Measurements from ENCODE around the gene MID1. TPM values are rescaled to one million over a fixed set of nuclear protein-coding genes. Genes with fewer than 3 reads are reported as not detected.

The MID1 gene
- total RNA-seq, 1 experiment from 2014 or later = 13.0 TPM

DNA sequence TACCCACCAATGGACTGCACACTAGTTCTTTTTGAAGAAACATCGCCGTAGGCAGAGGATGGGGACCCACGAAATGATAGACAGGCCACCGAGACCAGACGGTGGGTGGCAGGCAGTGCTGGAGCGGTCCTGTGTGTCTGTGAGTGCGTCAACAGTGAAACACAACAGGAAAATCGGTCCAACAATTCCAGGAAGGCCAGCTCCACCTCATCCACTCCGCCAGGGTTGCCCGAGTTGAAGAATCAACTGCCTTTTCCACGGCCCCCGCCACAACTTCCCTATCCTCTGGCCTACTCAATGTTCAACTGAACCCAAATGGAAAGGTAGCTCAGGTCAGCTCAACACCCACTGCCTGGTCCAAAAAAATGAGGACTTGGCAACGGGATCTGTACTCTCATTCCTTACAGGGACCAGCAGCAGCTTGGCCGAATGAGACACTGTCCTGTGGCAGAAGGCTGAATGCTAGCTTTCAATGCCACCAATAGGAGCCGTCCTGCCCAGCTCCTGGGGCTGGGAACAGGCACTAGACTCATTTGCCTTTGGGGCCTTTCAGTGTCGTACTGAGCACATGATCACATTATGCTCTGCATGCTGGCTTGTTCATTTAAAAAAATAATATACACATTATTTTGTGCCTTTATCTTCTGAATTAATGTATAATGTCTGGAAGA lies 43.5 kb downstream of the MID1 start:
- no peak for DNase-seq (ENCODE audit: low spot score)

DNA sequence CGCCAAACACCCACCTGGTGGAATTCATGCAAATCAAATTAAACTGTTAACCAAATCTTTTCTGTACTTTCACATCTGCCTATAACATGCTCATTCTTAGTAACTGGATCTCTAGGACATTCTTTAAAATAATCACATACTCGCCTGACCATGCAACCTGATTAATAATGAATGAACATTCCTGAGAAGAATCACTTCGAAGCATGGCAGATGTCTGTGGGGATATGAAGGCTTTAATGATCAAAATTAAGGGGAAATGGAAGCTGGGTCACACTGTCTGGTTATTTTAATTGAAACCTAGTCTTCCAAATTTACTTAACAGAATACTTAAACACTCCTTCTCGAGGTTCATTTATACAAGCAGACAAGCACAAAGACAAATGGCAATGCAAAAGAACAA lies 44.2 kb downstream of the MID1 start:
- DNase-seq (ENCODE audit: low spot score) = no peak

DNA sequence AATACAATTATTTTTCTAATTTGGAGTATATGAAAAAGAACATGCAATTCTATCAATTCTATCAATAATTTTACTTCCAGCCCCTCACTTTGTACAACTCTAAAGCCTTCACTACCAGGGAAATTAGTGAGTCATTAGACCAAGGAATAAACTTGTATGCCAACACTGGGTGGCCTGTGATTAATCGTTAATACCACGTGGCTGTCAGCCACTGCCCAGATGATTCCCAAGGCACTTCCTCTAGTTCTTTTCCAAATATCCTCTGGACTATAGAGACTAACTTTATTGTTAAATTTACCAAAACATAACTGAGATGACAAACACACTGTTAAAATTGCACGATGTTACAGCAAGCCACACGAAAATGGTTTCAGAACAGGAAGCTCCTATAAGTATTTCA lies 45.7 kb downstream of the MID1 start:
- DNase-seq (ENCODE audit: low spot score) = peak; percentile 36

DNA sequence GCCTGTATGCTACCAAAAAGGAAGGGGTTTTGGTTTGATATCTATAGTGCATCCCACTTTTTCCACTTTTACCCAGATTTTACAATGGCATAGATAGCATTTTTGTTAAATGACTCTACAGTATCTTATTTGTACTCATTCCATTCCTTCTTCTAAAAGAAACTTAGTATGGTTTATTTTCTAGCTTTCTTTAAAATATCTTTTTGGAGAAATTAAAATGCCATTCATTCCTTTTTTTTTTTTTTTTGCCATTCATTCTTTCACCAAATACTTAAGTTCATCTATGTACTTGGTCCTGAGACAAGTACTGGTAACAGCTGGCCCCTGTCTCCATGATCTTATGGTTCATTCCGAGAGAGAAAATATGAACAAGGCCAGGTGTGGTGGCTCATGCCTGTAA lies 49.1 kb downstream of the MID1 start:
- no peak for DNase-seq (ENCODE audit: low spot score)

DNA sequence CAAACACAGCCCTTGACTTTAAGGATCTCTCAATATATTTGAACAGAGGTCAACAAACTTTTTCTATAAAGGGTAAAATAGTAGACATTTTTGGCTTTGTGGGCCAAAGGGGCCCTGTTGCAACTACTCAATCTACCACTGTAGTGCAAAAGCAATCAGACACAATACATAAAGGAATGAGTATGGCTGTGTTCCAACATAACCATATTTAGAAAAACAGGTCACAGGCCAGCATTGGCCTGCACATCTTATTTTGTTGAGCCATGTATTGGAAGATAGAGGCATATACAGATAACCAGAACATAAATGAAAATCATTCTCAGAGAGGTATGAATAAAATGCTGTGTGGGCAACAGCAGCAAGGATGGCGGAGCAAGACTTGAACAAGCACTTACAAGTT lies 49.8 kb downstream of the MID1 start:
- no peak for DNase-seq (ENCODE audit: low spot score)

DNA sequence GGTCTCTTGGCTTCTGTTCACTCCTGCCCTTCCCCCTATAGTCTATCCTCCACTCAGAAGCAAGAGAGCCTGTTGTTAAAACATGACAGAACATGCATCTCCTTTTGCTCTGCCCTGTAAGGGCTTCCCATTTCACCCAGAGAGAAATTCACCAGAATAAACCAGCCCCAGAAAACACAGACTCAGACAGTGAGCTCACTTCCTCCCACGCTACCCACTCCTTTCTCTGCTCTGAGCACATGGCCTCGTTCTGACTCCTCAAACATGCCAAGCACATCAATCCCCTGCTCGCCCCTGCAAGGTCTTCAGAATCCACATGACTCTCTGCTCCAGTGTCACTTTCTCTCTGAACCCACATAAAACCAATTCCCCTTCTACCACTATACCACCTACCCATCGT lies 50.4 kb downstream of the MID1 start:
- no peak for DNase-seq (ENCODE audit: low spot score)

DNA sequence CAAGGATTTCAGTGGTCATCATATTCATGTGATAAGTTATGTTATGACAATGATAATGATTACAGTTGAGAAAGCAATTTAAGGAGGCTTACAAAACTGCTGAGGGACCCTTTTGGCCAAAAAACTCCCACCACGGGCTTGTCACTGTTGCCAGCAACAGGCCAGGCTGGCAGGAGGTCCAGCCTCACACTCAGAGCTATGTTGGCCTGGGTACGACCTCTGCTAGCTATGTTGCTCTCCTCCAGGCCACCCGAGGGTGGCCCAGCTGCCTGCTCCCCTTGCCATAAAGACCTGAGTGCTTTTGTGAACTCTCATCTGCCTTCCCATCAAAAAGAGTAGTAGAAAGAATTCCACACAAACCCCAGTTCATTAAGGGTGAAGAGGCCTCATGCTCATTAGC lies 52.0 kb downstream of the MID1 start:
- no peak for DNase-seq (ENCODE audit: low spot score)

DNA sequence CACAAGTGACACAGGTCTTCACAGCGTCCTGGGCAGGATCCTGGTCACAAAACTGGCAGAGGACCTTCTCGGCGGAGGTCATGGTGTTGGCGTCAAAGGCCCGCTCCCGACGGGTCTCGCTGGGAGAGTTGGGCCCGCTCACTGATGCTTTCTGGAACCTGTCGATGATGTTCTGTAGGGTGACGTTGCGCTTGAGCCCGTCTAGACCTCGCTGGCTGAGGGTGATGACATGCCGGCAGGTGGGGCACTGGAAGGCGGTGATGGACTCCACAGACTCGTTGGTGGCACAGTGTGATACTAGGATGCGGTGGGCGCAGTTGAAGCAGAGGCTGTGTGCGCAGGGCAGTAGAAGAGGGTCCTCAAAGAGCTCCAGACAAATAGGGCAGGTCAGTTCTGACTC lies 53.2 kb downstream of the MID1 start:
- DNase-seq (ENCODE audit: low spot score) = no peak

DNA sequence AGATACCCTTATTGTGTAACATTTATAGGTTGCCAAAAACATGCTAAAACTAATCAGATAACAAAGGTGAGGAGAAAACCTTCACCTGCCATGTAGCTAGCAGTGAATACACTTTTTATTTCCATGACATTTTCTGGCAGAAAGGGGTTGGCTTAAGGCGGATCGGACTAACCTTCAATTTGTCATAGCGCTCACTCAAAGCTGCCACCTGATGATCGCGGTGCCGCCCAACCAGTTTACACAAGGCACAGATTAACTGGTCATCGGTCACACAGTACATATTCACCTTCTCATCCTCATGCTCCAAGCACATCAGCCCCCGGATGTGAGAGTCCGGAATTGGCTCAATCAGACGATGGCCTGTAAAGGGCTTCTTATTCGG lies 53.7 kb downstream of the MID1 start:
- DNase-seq (ENCODE audit: low spot score) = no peak

DNA sequence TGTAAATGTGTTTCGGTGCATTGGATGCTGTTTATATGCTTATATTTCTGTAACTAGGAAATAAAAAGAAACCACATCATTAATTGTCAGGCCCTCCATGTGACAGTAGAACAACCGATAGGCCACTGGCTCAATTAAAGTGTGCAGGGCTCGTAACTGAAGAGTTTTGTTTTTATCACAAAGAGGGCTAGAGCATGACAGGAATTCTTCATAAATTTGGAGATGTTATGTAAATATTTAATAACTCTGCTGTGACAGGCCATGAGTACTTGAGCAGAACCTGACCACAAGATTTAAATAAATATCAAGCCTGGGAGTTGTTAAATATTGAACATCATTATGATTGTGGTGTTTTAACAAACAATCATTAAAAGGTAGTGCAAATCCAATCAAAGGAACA lies 55.9 kb downstream of the MID1 start:
- no peak for DNase-seq (ENCODE audit: low spot score)

DNA sequence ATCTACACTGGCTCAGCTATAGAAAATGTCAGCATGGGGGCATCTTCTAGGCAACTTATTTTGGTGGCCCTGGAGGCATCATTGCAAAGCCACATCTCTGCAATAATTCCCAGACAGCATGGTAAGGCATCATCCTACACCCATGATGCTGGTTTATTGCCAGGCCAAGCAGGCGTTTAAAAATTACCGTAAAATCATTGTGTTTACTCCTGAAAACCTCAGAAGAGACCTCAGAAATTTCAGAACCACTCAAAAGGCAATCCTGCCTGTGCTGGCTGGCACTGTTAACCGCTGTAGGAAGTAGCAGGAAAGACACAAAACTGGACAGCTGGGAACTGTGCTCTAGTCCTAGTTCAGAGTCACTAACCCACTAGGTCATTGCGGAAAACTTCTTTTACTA lies 63.2 kb downstream of the MID1 start:
- DNase-seq (ENCODE audit: low spot score) = no peak

DNA sequence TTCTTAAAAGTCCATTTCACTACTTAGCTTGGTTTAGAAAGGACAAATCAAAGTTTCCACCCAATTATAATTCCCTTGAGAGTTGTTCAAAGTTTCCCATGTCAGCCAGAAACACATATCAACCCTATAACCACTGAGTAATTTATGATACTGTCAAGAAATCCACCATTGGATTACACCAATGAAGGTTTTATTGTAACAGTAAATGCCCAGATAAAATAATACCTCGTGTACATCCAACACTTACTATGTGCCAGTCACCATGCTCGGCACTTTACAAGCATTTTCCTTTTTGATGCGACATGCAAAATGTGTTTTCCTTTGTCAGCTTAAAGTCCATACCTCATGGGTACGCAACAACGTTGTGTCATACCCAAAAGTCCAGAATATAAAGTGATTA lies 64.0 kb downstream of the MID1 start:
- no peak for DNase-seq (ENCODE audit: low spot score)

DNA sequence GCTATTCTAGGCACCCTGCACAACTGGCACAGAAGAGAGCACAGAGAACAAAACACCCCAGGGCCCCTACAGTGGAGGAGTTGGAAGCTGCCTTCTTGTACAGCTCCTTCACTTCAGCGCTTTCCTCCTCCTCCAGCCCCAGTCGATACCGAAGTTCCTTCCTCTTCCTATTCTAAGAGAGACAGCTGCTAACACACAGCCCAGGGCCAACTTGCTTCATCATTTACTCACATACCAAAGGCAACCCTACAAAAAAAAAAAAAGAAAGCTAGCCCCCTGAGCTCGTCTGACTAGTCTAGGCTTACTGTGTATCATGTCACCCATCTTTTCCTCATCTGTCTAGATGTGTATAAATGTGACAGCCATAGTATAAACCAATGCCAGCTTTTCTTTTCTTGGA lies 64.5 kb downstream of the MID1 start:
- DNase-seq (ENCODE audit: low spot score) = no peak

DNA sequence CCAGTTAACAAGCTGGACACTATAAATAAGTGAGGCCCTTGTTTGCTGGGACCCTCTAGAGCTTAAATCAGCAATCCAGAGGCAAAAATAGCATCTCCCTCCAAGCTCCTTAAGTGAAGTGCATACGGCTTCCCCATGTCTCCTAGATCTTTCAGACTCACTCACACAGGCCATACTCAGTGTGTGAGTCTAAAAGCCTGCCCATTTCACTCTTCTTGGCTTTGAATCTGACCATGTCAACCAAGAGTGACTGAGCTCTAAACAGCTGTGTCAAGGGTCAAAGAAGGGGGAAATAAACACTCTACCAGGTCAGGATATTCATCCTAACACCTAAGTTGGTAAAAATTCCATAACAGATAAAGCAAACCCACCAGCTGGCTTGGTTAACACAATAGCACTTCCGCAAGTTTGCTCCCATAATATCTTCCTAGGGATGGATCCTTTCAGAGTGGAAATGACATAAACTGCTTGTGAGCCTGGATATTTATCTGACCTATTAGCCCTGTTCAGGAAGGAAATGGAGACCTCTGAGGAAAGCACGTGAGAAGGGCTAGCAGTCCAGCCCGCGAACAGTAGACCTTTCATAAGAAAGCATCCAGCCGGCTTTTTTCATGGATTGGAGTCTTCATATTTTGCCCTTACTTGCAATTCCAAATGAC lies 65.6 kb downstream of the MID1 start:
- DNase-seq (ENCODE audit: low spot score) = no peak

DNA sequence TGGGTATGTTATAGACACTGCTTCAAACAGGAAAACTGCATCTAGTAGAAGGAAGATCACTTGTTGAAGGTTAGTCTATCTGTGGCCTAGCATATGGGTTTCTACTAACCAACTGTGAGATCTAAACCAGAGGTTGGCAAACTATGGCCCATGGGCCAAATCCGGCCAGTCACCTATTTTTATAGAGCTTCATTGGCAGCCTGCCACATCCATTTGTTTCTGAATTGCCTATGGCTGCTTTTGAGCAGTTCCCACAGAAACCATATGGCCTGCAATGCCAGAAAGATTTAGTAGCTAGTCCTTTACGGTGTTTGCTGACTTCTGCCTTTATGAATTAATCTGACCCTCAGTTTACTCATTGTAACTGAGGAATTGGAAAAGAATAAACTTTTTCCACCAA lies 71.1 kb downstream of the MID1 start:
- DNase-seq (ENCODE audit: low spot score) = peak; percentile 42

DNA sequence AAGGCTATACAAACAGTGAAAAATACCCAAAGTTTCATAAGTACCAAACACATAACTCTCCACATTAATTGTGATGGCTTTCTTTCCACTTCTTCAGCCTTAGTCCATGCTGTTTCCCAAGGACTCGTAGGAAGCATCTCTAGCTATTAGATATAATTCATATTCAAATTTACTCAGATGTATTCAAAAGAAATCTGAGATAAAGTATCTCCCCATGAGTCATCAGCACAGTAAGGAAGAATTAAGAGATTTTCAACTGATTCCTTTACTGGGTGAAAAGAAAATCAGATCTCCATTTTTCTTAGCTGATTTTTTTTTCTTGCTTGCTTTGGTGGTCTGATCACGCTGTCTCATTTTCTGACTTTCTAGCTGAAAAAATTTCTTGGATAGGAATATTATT lies 71.7 kb downstream of the MID1 start:
- no peak for DNase-seq (ENCODE audit: low spot score)

DNA sequence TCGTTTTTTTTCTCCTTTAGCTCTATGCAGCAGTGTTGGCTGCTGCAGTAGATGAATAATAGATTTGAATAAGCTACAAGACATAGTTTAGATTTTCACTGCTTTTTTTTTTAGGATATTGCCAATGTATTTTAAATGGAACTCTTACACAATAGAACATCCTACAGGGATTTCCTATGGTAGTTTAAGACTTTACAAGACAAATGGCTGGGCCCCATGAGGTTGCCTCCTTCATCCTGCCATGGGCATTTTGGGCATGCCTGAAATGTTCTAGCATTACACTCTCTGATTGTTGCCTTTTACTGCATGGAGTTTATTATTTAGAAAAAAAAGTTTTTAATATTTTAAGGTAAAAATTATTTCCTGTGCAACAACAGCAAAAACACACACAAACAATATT lies 74.5 kb downstream of the MID1 start:
- DNase-seq (ENCODE audit: low spot score) = no peak

DNA sequence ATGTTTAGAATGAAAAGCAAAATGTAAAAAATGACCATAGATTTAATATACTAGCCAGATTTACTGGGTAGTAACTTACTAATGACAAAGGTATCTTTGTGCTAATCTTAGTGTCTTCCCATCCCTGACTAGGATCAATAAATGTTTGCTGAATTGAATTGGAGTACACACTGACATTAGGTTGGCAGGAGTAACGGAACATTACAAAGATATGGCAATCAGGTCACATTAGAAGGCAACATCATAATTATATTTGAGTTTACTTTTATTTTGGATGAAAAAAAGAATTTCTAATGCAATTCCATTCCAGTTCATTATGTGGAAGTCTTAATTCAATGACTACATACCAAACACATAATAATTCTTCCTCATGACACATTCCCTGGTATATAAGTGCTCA lies 77.8 kb downstream of the MID1 start:
- no peak for DNase-seq (ENCODE audit: low spot score)

DNA sequence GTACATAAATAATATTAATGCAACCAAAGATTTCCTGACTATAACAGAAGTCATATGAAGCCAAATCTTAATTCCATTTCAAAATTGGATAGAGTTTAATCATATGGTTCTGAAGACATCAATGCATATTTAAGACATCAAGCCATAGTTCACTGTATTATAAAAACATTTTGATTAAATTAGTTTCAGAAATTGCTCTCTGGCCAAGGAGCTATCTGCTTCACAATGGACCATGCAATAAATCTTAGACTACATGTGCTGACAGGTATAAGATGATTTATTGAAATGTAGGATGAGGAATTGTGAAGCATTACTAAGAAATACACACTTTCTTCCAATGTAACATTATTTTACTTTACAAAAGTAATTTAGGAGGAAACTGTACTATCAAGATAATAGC lies 81.6 kb downstream of the MID1 start:
- no peak for DNase-seq (ENCODE audit: low spot score)

DNA sequence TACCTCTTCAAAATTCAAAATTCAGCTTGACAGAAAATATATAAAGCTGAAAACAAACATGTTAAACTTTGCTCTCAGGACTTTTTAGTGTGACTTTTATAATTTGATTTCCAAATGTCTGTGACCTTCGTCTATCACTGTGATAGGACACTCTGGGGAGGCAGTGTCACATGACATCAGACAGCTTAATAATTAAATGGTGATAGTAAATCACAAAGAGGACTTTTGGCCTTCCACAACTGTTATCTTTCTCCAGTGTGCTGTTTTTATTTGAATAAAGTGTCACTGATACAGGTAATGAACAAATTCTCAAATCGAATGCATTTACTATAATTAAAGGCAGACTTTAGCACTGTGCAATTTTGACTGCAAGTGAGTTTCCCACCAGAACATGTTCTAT lies 83.1 kb downstream of the MID1 start:
- DNase-seq (ENCODE audit: low spot score) = no peak

DNA sequence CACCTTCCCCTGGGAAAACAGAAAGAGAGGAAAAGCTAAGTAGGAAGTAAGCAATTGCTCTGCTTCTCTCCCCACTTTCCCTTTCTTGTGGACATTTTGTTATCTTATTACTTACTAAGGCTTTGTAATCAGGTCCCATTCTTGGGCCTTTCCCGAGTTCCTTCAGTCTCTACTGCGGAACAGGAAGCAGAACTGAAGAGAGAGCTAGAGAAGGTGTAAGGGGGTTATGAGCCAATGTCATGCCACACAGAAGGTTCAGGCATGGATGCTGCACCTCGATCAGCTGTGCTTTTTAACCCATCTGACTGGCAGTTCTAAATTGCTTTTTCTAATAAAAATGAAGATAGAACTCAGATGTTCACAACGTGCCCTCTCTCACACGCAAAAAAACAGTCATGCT lies 83.6 kb downstream of the MID1 start:
- no peak for DNase-seq (ENCODE audit: low spot score)

DNA sequence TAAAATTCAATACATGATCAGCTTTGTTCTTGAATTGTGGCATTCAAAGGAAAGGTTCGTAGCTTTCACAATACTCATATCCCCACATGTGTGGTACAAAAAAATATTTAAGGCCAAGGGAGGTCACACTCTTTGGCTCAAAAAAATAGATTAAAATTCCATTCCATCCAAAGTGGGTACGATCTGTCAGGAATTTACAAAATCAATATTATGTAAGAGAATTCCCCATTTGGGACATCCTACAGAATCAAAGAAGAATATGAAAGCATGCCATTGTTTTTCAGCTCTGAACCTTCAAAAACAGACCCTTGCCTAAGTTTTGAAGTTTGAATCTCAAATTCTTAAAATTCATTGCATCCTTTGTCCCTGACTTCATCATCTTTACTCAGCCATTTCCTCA lies 85.8 kb downstream of the MID1 start:
- no peak for DNase-seq (ENCODE audit: low spot score)

DNA sequence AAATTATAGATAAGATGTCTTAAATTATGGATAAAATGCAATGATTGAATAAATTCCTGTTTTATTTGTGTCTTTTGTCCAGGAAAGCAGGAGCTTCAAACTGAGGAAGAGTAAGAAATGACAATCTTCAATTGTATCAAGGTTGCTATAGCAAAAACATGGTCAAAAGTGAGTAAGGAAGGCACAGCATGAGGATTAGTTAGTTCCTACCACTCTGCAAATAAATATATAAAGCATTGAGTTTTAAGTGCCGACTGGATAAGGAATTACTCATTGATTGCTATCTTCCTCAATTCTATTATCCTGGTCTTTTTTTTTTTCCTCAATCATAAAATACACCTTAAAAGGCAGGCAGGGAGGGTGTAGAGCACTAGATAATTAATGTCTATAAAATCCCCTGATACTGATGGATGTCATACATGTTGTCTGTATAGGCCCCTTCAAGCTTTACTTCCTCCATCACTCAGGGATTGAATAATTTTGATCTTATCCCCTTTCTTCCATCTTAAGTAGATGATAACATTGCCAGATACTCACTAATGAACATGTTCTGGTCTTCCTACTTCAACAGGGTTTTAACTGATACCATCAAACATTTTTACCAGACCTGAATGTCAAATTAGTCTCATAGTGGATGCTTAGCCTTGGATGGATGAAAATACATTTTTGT lies 86.6 kb downstream of the MID1 start:
- peak; percentile 5 for DNase-seq (ENCODE audit: low spot score)

DNA sequence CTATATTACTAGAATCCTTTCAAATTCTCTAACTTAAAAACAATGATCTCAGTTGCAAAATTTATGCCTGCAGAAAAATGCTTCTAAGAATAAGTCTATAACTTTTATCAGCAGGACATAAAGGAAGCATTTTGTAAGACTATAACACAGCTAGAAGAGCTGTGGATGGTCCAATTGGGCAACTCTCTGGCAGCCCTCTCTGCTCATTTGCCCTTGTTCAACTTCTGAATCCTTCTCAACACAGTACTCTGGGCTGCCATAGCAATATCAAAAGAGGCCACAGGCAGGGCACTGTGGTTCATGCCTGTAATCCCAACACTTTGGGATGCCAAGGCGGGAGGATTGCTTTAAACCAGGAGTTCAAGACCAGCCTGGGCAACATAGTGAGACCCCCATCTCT lies 88.5 kb downstream of the MID1 start:
- no peak for DNase-seq (ENCODE audit: low spot score)

Data from A172 (cell line).